A204.1 (cell line): Measurements from ENCODE around the gene VDR.

ENCODE experiments used
- FAIRE-seq: peaks from 2 replicates; lab custom pipeline; 2012; peaks lifted over from hg19 to GRCh38; lab: Jason Lieb, UNC

VDR gene

DNA sequence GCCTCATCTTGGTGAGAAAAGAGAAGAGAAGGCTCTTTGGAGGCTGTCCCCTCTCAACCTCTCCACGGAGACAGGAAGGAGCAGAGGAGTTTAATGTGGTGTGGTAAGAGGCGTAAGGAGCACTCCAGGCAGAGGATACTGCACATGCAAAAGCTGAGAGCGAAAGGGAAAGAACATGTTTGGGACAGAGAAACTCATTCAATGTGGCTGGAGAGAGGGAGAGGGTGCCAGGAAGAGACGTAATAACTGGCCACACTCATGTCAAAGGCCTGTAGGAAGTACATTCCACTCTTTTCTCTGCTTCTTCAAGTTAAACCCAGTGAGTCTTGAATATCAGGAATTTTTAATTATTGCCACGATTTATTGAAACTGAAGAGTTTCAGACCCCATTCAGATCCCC lies 12.0 kb downstream of the VDR start:
- no peak for FAIRE-seq

DNA sequence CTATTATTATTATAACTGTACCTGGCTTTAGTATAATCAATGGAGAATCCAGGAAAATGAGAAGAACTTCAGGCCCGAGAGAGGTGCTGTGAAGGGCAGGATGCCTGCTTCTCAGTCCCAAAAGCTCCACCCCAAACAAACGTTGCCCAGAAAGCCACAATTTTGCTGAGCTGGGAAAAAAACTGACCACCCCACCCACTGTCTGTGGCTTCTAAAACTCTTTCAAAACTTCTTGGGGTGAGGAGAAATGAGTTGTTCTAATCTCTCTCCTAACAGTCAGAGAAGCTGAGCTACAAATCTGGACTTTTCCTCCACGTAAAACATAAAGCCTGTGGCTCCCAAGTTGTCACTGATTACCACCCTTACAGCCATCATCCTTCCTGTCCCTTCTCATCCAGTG lies 13.4 kb downstream of the VDR start:
- no peak for FAIRE-seq

DNA sequence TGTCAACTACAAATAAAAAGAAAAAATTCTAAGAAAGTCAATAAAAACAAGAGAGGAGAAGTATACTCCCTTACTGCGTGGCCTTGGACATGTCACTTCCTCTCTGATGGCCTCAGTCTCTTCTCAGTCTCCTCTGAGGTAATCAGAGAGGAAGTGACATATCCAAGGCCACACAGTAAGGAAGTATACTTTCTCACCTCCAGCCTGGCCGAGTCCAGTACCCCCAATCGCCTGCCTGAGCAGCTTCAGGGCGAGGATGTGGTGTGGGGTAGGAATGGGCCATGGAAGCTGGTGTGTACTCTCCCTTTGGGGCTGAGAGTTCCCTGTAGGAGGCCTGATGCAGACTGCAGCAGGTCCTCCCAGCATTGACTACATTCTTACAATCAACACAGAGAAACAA lies 15.8 kb downstream of the VDR start:
- FAIRE-seq: no peak

DNA sequence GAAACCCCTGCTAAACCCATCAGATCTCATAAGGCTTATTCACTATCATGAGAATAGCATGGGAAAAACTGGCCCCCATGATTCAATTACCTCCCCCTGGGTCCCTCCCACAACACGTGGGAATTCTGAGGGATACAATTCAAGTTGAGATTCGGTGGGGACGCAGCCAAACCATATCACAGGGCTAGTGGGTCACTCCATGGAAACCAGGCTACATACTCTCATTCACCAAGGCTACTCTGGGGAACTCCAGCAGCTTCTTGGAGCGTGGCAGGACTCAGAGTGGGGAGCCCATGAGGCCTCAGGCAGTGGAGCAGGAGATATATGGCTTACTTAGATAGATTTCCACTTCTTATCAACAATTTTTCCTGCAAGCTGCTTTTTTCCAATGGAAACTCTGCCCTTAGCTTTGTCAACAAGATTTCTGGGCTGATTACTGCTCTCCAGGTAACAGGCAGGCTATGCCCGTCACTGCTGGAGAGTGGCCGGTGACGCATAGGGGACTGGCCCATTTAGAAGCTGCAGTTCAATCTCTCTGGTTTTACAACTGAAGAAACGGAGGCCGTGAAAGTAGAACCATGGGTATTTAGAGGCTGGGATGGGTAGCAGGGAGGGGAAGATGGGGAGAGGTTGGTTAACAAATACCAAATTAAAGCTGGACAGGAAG lies 16.5 kb downstream of the VDR start:
- FAIRE-seq: no peak

DNA sequence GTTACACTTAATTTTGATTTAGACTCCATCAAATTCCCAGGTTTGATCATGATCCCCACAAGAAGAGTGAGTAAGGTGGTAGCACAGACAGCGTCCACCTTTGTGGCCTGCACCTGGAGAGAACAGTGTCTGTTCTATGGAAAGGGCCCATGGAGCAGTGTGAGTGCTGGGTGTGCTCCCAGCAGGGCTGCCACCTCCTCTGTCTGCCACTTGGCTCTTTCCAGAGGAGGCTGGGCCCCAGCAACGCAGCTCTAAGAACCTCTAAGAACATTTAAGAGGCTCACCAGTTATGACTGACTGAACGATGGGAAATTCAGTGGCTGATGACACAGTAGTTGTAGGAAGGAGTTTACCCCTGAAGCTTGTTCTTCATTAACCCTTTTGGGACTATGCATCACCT lies 17.3 kb downstream of the VDR start:
- no peak for FAIRE-seq

DNA sequence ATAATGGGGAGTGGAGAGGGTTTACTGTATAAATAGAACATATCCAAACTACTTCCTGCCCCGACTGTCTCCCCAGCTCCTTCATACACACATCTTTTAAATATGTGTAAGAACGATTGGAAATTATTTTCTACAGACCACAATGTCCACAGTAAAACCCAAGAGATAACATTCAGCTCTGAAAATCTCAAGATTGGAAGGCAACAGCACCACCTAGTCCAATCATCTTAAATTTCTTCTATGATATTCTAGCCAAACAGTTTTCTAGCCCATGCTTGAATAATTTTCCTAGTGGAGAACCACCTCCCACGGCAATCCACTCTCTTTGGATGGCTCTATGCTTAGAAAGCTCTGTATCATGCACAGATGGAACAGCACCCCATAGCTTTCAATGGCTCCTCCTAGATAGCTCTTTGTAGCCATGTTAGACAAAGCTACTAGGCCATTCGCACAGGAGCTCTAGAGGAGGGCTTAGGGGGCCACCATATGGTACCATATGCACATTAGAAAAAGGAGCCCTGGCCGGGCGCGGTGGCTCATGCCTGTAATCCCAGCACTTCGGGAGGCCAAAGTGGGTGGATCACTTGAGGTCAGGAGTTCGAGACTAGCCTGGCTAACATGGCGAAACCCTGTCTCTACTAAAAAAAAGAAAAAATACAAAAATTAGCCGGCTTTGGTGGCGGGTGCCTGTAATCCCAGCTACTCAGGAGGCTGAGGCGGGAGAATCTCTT lies 18.1 kb downstream of the VDR start:
- FAIRE-seq: no peak

DNA sequence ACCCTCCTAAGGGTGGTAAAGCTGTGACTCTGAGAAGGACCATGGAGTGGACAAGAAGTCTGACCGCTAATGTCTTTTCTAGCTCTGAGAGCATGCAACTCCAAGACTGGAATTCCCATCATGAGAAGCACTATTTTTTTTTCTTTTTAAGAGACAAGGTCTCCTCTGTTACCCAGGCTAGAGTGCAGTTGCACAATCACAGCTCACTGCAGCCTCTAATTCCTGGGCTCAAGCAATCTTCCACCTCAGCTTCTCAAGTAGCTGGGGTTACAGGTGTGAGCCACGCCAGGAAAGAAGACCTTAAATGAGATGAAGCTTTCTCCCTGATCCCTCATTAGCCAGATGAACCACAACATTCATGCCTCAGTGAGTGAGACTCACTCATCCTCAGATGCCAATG lies 19.2 kb downstream of the VDR start:
- no peak for FAIRE-seq

DNA sequence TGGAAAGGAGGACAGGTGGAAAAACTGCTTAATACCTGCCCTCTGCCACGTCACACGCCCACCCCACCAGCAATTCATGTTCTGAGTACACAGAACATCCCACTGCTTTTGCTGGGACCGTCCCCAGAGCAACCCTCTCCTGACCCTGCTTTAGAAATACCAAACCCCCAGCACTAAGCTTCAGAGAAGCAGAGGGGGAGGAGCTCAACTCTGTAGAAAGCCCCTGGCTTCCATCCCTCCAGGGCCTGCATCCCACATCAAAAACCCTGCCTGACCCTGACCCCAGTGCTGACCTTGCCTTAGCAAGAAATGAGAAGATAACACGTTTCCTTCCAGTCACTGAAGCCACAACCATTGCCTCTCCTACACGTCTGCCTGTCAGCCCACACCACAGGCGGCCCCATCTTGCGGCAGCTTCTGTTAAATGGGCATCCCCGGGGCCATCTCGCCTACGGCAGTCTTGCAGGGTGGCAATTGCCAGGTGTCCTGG lies 19.7 kb downstream of the VDR start:
- FAIRE-seq: no peak

DNA sequence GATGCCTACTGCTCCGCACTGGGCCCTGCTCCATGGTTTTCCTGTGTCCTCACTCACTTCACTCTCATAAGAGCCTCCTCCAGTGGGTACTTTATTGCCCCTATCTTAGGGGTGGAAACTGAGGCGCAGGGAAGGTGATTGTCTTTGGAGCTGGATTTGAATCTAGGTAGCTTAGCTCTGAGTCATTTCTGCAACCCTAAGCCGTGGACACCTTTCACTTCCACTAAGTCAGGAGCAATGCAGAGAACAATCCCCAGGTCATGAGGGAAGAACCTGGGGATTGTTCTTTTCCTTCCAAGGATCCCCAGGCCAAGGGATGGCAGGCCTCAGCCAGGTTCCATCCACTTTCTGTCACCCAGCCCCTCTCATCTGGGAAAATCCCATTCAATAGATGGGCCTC lies 20.3 kb downstream of the VDR start:
- no peak for FAIRE-seq

DNA sequence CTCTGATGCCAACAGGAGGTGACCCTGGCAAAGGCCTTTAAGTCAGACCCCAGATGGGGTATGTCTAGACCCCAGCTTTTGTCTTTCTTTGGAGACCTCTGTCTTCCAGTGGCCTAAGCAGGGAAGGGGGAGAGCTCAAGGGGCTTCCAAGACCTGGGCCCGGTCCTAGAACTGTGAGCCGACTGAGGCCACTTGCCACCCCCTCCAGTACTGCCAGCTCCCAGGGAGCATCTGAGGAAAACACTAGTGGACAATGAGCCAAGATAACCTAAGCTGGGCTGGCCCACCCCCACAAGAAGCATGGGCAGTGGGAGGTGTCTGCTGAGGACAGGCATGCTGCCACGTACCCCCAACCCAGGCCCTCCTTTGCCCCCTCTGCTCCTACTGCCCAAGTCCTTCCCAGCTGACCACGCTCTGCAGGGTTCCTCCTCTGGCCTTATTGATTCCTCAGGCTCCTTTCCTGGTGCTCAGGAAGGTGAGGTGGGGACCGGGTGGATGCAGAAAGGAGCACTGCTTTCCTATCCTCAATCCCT lies 21.1 kb downstream of the VDR start:
- no peak for FAIRE-seq

DNA sequence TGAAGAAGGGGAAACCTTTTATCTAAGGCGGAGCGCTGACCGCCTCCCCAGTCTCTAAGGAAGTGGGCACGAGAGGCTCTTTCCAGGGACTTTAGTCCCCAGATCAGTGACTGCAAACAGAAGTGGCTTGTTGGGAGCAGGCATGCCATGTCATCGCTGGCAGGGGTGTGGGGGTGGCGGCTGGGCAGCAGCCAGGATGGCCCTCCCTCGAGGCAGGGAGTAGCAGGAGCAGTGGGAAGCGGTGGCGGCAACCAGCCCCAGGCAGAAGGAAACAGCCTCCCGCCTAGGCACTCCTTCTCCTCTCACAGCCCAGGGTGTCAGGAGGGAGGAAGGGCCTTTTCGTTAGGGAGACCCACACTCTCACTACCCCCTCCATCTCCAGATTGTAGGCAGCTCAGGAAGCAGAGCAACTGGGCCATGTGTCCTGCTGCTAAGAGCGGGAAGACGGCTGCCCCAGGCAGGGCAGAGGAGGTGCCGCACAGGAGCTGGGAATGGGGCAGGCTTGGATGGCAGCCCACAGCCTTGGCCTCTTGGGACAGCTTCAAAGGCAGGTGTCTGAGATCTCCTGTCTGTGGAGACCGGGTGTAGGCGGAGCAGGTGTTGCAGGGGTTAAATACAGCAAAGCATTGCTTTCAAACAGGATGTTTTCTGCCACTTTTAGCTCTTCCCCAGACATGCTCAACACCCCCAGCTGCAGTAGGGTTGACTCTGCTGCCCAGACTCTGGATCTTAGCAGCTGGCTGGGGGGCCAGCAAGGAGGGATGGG lies 21.8 kb downstream of the VDR start:
- no peak for FAIRE-seq

DNA sequence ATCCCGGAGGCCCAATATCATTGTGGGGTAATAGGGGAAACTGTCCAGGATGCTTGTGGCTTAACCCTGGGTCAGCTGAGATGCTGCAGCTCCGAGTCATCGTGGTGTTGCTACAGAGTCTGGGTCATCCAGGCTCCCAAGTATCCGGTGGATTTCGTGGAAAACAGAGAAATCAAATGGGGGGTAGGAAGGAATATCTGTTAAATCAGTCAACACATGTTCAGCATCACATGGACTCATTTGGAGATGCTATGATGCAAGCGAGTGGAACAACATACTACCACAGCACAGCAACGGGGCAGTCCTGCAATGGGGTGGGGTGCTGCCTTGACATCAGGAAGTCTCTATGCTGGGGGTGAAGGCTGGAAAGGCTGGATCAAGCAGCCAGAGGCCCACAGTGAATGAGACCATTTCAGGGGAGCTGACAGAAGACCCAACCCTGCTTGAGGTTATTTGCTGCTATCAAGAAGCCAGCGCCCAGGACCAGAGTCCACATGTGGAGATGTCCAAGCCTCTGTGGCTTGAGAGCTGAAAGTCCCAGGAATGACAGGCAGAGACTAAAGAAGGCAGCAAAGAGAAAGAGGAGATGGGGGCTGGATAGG lies 22.9 kb downstream of the VDR start:
- FAIRE-seq: no peak

DNA sequence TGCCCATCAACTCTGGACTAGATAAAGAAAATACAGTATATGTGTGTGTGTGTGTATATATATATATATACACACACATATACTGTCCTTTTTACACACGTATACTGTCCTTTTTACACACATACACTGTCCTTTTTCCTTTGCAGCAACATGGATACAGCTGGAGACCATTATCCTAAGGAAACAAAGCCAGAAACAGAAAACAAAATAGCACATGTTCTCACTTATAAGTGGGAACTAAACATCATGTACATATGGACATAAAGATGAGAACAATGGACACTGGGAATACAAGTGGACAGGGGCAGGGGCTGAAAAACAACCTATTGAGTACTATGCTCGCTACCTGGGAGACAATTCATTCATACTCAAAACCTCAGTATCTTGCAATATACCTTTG lies 23.7 kb downstream of the VDR start:
- no peak for FAIRE-seq

DNA sequence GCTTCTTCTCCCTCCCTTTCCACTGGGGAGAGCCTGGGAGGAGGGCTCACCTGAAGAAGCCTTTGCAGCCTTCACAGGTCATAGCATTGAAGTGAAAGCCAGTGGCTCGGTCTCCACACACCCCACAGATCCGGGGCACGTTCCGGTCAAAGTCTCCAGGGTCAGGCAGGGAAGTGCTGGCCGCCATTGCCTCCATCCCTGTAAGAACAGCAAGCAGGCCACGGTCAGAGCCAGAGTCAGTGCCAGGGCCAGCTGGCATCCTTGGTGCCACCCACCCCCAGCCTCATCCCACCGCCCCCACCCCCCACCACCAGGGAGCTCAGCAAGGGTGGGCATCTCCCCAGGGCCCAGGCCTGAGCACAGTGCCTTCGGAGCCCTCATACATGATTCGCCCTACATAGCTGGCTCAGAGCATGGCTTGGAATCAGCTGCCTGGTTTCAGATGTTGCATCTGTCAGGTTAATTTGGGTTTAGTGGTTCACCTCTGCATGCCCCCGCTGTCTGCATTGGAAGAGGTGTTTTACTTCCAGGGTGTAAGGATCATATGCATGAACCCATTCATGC lies 25.8 kb downstream of the VDR start:
- no peak for FAIRE-seq

DNA sequence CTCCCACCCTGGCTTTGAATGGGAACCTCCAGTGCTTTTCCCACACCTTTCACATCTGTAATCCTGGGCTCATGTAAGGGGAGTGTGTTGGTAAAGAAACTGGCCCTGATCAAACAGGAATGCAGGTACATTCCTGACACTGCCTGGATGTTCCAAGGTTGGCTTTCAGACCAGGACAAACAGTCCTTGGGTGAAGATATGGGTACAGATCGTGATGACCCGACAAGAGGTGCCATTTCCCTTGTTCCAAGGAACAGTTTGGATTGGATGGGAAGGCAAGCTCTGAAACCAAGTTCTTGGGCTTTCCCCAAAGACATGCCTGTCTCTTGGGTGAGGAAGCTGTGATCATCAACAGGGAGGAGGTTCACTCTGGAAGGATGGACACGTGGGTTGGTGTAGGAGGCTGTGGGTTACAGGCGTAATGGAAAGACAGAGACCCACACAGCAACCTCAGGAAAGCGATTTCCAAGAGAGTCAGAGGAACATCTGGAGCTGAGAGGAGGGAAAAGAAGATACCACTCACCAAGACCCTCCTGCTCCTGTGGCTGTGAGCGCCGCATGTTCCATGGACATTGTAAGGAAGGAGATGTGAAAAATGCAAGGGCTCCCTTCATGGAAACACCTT lies 26.4 kb downstream of the VDR start:
- FAIRE-seq: no peak

DNA sequence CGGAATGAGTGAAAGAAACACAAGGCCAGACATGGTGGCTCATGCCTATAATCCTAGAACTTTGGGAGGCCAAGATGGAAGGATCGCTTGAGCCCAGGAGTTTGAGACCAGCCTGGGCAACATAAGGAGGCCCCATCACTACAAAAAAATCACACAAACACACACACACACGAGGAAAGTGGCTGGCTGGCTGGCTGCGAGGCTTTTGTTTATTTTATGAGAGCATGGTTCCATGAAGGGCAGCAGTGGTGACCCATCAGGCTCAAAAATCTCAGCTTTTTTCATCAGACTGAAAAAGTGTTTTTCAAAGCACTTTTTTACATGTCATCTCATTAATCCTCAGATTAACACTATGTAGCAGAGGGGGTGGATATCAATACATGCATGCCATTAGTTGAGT lies 27.7 kb downstream of the VDR start:
- no peak for FAIRE-seq

DNA sequence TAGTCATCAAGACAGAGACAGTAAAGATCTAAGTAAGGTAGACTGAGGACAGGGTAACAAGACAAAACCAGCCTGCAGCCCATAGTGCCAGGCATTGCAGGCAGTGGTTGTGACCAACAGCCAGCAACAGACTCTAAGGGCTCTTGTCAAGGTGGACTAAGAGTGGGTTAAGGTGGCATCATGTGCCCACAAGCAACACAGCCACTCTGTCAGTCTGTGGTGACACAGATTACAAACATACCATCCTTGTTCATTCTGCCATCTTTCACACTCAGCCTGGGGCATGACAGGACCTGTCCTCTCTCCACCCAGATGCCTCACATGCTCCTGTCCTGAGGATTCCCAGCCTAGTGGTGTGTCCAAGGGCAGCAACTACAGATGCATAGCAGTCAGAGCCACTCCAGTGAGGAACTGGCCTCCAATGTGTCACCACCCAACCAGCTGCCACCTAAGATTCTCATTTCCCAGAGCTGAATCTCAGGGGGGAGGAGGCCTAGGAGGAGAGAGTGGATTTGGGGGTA lies 28.3 kb downstream of the VDR start:
- no peak for FAIRE-seq

DNA sequence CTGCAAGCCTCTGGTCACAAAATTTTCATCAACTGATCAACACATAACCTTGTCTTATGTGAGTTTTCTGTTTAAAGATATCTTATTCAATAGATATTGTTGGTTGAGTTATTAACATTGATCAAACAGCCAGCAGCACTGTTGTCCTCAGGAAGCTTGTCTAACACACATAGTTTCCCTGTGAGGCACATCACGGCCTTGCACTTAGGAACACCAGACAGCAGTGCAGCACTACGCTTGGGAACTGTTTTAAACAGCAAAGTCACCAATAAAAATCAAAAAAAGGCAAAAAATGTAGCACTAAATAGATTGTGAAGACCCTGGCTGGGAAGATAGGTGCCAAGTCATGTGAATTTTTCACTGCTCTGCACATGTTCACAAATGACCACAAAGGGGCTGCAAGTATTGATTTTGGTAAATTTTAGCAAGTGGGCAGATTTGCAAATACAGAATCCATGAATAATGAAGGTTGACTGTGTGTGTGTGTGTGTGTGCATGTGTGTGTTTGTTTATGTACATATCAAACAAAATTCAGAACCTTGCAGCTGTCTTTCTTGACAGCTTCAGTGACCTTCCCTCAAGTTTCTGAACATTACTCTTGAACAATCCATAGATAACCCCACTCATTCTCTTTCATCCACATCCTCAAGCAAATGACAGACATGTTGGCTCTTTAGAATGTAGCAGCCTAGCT lies 28.9 kb downstream of the VDR start:
- FAIRE-seq: no peak

DNA sequence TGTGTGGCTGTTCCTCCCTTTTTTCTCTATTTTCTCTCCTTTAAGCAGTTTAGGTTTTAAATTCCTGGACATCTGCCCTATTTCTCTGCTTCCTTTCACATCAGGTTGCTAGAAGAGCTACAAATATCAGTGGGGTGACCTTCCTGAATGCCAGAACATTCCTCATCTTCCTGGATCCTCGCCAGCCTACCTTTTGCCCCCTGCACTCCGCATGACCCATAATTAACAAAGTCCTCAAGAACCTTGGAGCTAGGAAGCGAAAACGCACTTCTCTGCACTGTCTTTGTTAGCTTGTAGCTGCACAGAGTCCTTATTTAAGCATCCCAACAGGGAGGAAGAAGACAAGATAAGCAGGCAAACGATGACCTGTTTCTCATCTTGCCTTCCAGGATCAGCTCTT lies 30.5 kb downstream of the VDR start:
- no peak for FAIRE-seq

DNA sequence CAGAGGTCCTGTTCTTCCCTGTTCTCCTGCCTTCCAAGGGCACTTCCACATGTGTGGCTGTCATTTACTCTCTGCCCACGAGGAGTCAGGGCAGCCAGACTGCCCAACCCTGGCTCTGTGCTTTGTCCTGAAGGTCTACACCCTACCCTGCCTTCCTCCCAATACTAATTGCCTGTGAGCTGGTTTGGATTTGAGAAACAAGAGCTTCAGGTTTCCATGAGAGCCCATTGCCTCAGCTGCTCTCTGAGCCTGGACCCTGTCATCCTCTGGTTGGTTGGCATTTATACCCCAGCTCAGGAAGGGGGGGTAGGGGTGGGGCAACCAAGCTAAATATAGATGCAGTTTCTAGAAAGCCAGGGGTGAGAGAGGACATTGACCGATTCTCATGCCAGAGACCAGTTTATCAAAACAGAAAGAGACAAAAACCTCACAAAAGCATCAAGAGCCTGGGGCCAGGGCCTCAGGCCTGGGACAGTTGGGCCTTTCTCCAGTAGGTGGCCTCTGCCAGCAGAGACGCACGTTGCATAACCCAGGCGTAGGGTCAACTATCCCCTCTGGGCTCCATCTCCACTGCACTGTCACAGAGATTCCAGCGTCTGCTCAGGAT lies 34.5 kb downstream of the VDR start:
- FAIRE-seq: no peak
